ENCODE data around the gene KIF25.

- TF ChIP-seq YY1 (IDR thresholded peaks at IDR 0.05; ENCODE audit: insufficient read depth, insufficient read length), result no peak
- no peak for TF ChIP-seq ZNF274 (IDR thresholded peaks at IDR 0.05; ENCODE audit: low read depth, low read length)
These were observed 92.0 kb downstream of the KIF25 start for GRCh38 chr6:168089186-168090063.

All from NT2/D1 (cell line).